IMR-90 (cell line): ENCODE data around the gene CAAP1.

Source experiments
- CEBPB ChIP-seq: IDR thresholded peaks from 2 replicates; pipeline ENCODE4 v1.6.1; 2012; ENCODE audit warnings: low read depth, low read length, improper control_type of control experiment
- CTCF ChIP-seq: conservative IDR thresholded peaks from 2 replicates; pipeline ENCODE4 v1.5.1; 2012; ENCODE audit warnings: mild to moderate bottlenecking, low read depth, low read length, improper control_type of control experiment
- FOS ChIP-seq: fragments of 150-350 bp; IDR thresholded peaks from 2 replicates; pipeline ENCODE4 v1.6.1; 2016; ENCODE audit warnings: low read depth, low read length
- POLR2A ChIP-seq: IDR thresholded peaks from 2 replicates; pipeline ENCODE4 v1.6.1; 2012; ENCODE audit warnings: mild to moderate bottlenecking, low read depth, low read length

GRCh38 chr9:26919698-26920097, 27.1 kb upstream of the CAAP1 start:
- no peak for TF ChIP-seq CEBPB
- no peak for TF ChIP-seq CTCF
- TF ChIP-seq FOS, result no peak
- TF ChIP-seq POLR2A, result no peak
